Gastrocnemius medialis (tissue), 4 donors: ENCODE results near the gene RNU4-1. TPM values are rescaled to one million over a fixed set of nuclear protein-coding genes. Genes with fewer than 3 reads are reported as not detected.

ENCODE experiments used
- ATAC-seq, 2 donors: fragments of 150-250 bp; one replicate each; pipeline ENCODE4 v1.9.1; 2016
- DNase-seq, 2 donors: peaks; one replicate each; pipeline ENCODE4 v3.0.0-alpha.2; 2019
- H3K27ac ChIP-seq, 4 donors: fragments of 200-600 bp; sonication (generic); 1 replicate in 1 of 4; 2 replicates in 3 of 4; pipeline ENCODE4 v1.5.1; 2016 to 2018; ENCODE audit warnings: mild to moderate bottlenecking in 2 of 4, moderate library complexity in 1 of 4
- H3K27me3 ChIP-seq, 3 donors: fragments of 200-600 bp; sonication (generic) in 2 of 3; 1 replicate in 1 of 3; 2 replicates in 2 of 3; pipeline versions ENCODE4 v1.5.1 to v1.6.0; 2016 to 2019; ENCODE audit warnings: mild to moderate bottlenecking in 1 of 3, moderate library complexity in 1 of 3
- H3K36me3 ChIP-seq, 2 donors: fragments of 200-600 bp; sonication (generic) in 1 of 2; one replicate each; pipeline ENCODE4 v1.5.1; 2017 to 2018
- H3K4me1 ChIP-seq, 2 donors: fragments of 200-600 bp; sonication (generic) in 1 of 2; one replicate each; pipeline ENCODE4 v1.5.1; 2016 to 2017; ENCODE audit warnings: mild to moderate bottlenecking in 2 of 2
- H3K4me3 ChIP-seq, 4 donors: fragments of 200-600 bp; sonication (generic) in 3 of 4; 1 replicate in 1 of 4; 2 replicates in 3 of 4; pipeline ENCODE4 v1.5.1; 2016 to 2019; ENCODE audit warnings: mild to moderate bottlenecking in 2 of 4
- H3K9me3 ChIP-seq, 3 donors: fragments of 200-600 bp; sonication (generic) in 2 of 3; 1 replicate in 1 of 3; 2 replicates in 2 of 3; pipeline ENCODE4 v1.5.1; 2016 to 2019
- CTCF ChIP-seq, 5 experiments: fragments of 450-650 bp in 3 of 5; fragments of 200-600 bp in 2 of 5; sonication (generic) in 2 of 5; IDR thresholded peaks in 4 of 5; conservative IDR thresholded peaks in 1 of 5; 1 replicate in 4 of 5; 2 replicates in 1 of 5; pipeline ENCODE4 v1.5.1; 2016 to 2019; ENCODE audit warnings: antibody characterized with exemption in 5 of 5, mild to moderate bottlenecking in 3 of 5, moderate library complexity in 3 of 5
- POLR2A ChIP-seq, 2 donors: fragments of 450-650 bp; IDR thresholded peaks; one replicate each; pipeline ENCODE4 v1.6.1; 2017; ENCODE audit warnings: antibody characterized with exemption in 2 of 2, mild to moderate bottlenecking in 2 of 2, moderate library complexity in 2 of 2
- in situ Hi-C, 4 donors: fragments of 200-750 bp; cut with MboI; loops; one replicate each; pipeline versions ENCODE4 v1.15.0 to v1.8.0; 2017; ENCODE audit warnings: low sequenced_read_pairs in 4 of 4
- intact Hi-C: fragments of 100-400 bp; cut with DNase I; formaldehyde crosslinking; loops from one replicate; pipeline ENCODE4 v1.15.1; 2023; ENCODE audit warnings: low total_unique reads
- total RNA-seq, 4 donors: library from RNA; depleted of rRNA; stranded (reverse); fragments of >200 nt; gene quantifications; one replicate each; pipeline versions ENCODE4 v1.1.0 to v1.2.3, GENCODE V29; 2016

The RNU4-1 gene
- total RNA-seq, 4 donors from 2014 or later = under 0.01 TPM; not detected in 3

- H3K9me3 ChIP-seq = no peaks in the 10 kb centered on the region
- in situ Hi-C loops = no loop called here
- no peak overlapping the region for H3K4me3 ChIP-seq
Observed at GRCh38 chr12:120284381-120284780, 8.7 kb downstream of the RNU4-1 start.

GRCh38 chr12:120283318-120283717 is 9.7 kb downstream of the RNU4-1 start:
- in situ Hi-C loops (no loop called here), intact Hi-C loops (no loop called here)
- no peaks in the 10 kb centered on the region for H3K4me1 ChIP-seq
- no peak overlapping the region for H3K4me3 ChIP-seq
- no peaks in the 10 kb centered on the region for H3K27me3 ChIP-seq
- H3K36me3 ChIP-seq = no peaks in the 10 kb centered on the region
- DNase-seq (no peak), ATAC-seq (no peak)
- H3K9me3 ChIP-seq = no peaks in the 10 kb centered on the region
- H3K27ac ChIP-seq = no peak overlapping the region
- TF ChIP-seq CTCF (IDR thresholded peaks at IDR 0.05 in 4 of 5, conservative IDR thresholded peaks at IDR 0.05 in 1 of 5) (no peak), POLR2A (IDR thresholded peaks at IDR 0.05) (no peak)

More at GRCh38 chr12:120284381-120284780, 8.7 kb downstream of the RNU4-1 start:
- DNase-seq = no peak
- Histone ChIP-seq H3K36me3 (no peaks in the 10 kb centered on the region), H3K27me3 (no peaks in the 10 kb centered on the region), H3K27ac (no peak overlapping the region), H3K4me1 (no peaks in the 10 kb centered on the region)
- intact Hi-C loops = no loop called here
- no peak for ATAC-seq
- TF ChIP-seq POLR2A (IDR thresholded peaks at IDR 0.05) = no peak
- no peak for TF ChIP-seq CTCF (IDR thresholded peaks at IDR 0.05 in 4 of 5, conservative IDR thresholded peaks at IDR 0.05 in 1 of 5)

- in situ Hi-C loops = no loop called here
- no peak for DNase-seq
Observed at GRCh38 chr12:120278137-120279069, 14.6 kb downstream of the RNU4-1 start.

GRCh38 chr12:120276734-120277133 is 16.3 kb downstream of the RNU4-1 start:
- no peaks in the 10 kb centered on the region for H3K27me3 ChIP-seq
- intact Hi-C loops (no loop called here), in situ Hi-C loops (no loop called here)
- no peaks in the 10 kb centered on the region for H3K36me3 ChIP-seq
- DNase-seq (no peak), ATAC-seq (no peak)
- no peak overlapping the region for H3K27ac ChIP-seq
- no peaks in the 10 kb centered on the region for H3K4me1 ChIP-seq
- no peak overlapping the region for H3K4me3 ChIP-seq
- TF ChIP-seq POLR2A (IDR thresholded peaks at IDR 0.05) = no peak
- TF ChIP-seq CTCF (IDR thresholded peaks at IDR 0.05 in 4 of 5, conservative IDR thresholded peaks at IDR 0.05 in 1 of 5) = no peak
- no peaks in the 10 kb centered on the region for H3K9me3 ChIP-seq

More at GRCh38 chr12:120278137-120279069, 14.6 kb downstream of the RNU4-1 start:
- intact Hi-C loops = no loop called here
- no peak for TF ChIP-seq POLR2A (IDR thresholded peaks at IDR 0.05)
- no peak for TF ChIP-seq CTCF (IDR thresholded peaks at IDR 0.05 in 4 of 5, conservative IDR thresholded peaks at IDR 0.05 in 1 of 5)
- no peaks in the 10 kb centered on the region for H3K9me3 ChIP-seq
- ATAC-seq = no peak
- no peak overlapping the region for H3K27ac ChIP-seq
- H3K27me3 ChIP-seq = no peaks in the 10 kb centered on the region
- H3K36me3 ChIP-seq = no peaks in the 10 kb centered on the region
- no peaks in the 10 kb centered on the region for H3K4me1 ChIP-seq
- no peak overlapping the region for H3K4me3 ChIP-seq
